Activated T-cell treated with anti-CD3 and anti-CD28 coated beads for 24 hours (primary cell): ENCODE measurements around the gene PCARE.
"Not testable (repeated sequence)": the region's sequence is repeated elsewhere in the genome, so short reads cannot be mapped to it uniquely, and the experiment has no call there.

Source experiments
- DNase-seq: peaks from one replicate; pipeline ENCODE4 v3.0.0-alpha.2; 2020; ENCODE audit warnings: low read depth

Gene PCARE

DNA sequence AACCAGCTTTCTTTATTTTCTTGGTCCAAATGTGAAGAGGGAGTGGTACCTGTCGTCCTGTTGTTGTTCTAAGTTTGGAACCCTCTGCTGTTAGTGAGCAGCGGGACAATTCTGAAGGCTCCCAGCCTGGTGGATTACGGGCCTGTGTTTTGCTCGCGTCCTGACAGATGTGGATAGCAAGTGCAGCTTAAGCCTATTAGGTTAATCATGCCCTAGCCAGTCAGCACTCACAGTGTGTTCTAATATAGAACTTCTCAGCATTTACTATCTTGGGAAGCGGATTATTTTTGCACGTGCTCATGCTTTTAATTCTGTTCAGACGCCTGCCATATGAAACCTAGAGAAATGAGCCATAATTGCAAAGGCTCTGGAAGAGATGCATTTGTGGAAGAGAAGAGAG is at the start of gene PCARE:
PCARE (minus strand) TSS at position 113 of the 400 bp plus-strand sequence. CDS start 262 bp downstream, outside the sequence.
- no peak for DNase-seq

GRCh38 chr2:29123617-29124349 is 49.5 kb upstream of the PCARE start:
- no peak for DNase-seq

DNA sequence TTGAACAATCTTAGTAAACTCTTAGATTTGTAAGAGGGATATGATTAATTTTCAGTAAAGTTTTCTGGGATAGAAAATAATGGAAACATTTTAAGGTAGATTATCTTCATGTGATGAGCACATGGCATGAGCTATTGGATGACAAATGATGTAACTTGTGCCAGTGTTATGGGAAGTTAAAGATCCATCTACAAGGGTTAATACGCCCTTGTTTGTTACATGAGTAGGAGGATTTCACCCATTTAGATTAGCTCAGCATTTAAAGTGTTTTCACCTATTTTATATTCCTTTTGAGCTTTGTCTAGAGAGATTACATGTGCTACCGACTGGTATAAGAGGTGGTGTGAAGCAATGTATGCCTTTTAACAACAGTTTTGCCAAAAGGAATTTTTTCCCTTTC is 46.5 kb upstream of the PCARE start:
- DNase-seq = no peak

GRCh38 chr2:29119211-29119610 is 44.9 kb upstream of the PCARE start:
- DNase-seq = no peak

DNA sequence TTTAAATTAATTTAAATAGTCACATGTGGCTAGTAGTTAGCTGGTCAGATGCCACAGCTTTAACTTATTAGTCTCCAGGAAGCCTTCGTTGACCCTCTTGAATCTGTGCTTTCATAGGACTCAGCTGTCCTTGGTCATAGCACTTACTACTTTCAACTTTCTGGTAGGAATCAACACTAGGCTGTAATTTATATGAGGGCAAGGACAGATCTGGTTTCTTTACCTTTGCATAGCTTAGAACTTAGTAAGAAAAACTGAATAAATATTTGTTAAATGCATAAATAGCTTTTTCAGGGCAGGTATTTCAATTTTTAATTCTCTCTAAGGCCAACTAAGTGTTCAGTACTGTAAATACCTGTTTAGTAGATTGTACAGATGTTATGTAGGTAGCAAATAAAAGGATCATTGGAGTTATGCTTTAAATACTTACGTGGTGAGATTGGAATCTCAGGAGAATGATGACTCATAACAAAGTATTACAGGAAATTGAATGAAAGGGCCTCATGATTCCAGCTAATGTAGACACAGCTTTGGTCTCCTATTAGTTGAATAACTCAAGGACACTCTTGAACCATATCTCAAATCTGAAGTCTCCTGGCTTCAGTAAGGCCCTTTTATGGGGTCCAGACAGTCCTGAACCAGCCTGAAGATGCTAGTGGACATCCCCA is 43.4 kb upstream of the PCARE start:
- no peak for DNase-seq

GRCh38 chr2:29115797-29116781 is 41.8 kb upstream of the PCARE start:
- DNase-seq = peak; percentile 54

DNA sequence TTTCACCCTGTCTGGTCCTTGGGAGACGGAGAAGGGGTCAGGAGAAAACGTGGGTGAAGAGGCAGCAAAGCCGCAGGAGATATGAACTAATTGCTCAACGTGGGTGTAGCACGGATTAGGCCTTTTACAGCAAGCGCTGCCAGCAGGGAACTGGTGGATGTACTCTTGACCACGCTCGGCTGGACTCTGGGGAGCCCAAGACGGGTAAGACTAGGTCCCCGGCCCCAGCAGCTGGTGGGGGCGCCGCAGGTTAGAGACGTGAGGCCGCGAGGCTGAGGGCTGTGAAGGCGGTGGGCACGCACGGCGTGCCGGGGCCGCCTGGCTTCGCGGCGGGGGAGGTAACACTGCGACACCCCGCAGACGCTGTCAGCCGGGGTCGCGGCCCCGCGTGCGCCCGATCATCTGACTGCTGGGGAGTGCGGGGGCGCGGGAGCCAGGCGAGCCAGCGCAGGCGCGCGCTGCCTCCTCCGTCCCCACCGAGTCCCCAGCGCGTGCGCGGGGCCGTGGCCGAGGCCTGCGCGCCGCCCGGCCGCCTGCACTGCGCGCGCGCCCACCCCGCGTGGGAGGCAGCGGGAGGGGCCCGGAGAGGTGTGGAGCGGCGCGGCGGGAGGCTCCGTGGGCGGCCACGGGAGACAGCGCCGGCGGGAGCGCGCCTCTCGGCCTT is 40.8 kb upstream of the PCARE start, which contains the start of gene CLIP4:
CLIP4 (plus strand) TSS at position 470 of the 664 bp plus-strand sequence. CDS start 5,974 bp downstream, outside the sequence.
- peak; percentile 68 for DNase-seq

DNA sequence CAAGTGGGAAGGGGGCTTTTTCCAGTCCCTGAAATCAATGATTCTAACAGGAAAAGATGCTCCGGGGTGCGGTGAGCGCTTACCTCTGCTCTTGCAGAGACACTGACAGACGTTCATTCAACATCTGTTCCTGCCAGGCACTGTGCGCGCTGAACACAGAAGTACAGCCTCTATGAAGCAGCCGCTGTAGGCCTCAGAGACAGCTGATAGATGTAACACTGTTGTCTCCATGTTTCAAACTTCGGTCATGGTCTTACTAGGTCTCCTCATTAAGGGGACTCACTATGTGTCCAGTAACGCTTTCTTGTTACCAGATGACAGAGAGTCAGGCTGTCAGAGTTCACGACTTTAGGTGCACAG is 40.2 kb upstream of the PCARE start:
- no peak for DNase-seq

- DNase-seq = no peak
Observed at GRCh38 chr2:29113891-29114321, 39.6 kb upstream of the PCARE start.

DNA sequence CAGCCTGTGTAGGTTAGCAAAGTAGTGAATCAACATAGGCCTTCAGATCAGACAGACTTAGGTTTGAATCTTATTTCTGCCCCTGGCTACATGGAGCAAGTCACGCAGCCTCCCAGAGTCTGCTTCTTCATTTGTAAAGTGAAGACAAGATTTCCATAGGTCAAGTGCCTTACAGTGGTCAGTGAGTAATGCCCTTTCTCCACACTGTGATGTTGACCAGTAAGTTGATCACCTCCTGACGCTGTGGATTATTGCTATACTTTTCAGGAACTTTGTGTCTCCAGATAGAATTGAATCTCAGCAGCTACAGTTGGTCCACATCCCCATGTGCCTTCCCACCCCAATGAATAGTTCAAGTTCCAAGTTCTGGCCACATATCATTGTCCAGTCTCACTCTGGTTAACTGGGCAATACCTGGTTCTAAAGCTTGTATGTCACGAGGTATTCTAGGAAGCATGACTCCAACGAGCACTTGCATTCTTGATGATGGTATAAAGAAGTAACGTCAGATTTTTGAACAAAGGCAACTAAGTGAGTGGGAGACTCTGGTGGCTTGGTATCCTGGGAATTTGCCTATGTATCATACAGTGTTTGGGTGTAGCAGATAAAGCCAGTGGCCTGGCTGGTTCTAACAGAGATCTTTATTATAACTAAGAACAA is 38.8 kb upstream of the PCARE start:
- no peak for DNase-seq

GRCh38 chr2:29112379-29112778 is 38.1 kb upstream of the PCARE start:
- no peak for DNase-seq

DNA sequence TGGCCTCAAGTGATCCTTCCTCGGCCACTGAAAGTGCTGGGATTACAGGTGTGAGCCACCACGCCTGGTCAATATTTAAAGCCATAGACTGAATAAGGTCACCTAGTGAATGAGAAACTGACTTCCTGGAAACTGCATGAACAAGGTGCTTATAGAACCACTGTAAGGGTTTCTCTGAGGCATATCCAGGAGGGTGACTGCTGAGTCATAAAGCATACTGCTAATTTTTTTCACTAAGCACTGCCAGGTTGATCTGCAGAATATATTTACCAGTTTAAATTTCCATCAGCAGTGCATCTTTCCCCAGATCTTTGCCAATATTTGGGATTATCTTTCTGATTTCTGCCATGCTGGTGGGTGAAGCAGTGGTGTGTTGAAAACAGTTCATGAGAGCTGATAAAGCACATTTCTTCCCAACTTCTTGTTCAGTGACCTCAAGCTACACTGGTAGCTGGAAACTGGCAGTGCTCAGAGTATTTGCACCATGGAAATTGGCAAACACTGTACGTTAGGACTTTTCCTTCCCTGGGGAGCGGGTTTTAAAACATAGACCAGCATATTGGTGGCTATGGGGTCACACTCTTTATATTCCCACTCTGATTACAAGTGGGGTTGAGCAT is 36.7 kb upstream of the PCARE start:
- no peak for DNase-seq

GRCh38 chr2:29109246-29109645 is 34.9 kb upstream of the PCARE start:
- DNase-seq = no peak

- DNase-seq = no peak
Observed at GRCh38 chr2:29108225-29108624, 33.9 kb upstream of the PCARE start.

- DNase-seq = not testable (repeated sequence)
Observed at GRCh38 chr2:29107547-29107946, 33.2 kb upstream of the PCARE start.

- DNase-seq = no peak
Observed at GRCh38 chr2:29106980-29107388, 32.7 kb upstream of the PCARE start.

GRCh38 chr2:29106256-29106655 is 31.9 kb upstream of the PCARE start:
- no peak for DNase-seq

DNA sequence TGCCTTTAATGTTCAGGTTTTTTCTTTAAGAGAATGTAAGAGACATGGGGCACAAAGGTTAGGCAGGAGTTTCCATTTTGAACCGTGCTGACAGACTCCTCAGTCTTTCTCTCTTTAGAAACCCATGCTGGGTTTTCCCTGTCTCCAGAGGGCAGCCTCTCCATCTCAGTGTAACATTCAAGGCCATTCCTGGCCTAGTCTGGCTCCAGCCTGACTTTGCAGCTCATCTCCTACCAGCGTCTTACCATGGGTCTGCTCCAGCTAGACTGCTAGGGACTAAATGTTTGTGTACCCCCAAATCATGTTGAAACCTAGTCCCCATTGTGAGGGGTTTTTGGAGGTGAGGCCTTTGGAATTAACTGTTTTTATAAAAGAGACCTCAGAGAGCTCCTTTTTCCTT is 31.1 kb upstream of the PCARE start:
- DNase-seq = no peak

- no peak for DNase-seq
Observed at GRCh38 chr2:29104688-29105087, 30.4 kb upstream of the PCARE start.

GRCh38 chr2:29100564-29100963 is 26.2 kb upstream of the PCARE start:
- no peak for DNase-seq

- no peak for DNase-seq
Observed at GRCh38 chr2:29097569-29097968, 23.2 kb upstream of the PCARE start.
